WERI-Rb-1 (cell line): ENCODE measurements around the gene CLEC16A.

Experiments
- DNase-seq: peaks from one replicate; pipeline ENCODE4 v3.0.0-alpha.2; 2020
- H3K27ac ChIP-seq: fragments of 250-450 bp; sonication (Bioruptor Pico); 2 replicates; pipeline ENCODE4 v1.5.1; 2020; ENCODE audit warnings: mild to moderate bottlenecking, moderate library complexity
- H3K27me3 ChIP-seq: fragments of 250-450 bp; sonication (Bioruptor Pico); 2 replicates; pipeline ENCODE4 v1.5.1; 2021; ENCODE audit warnings: mild to moderate bottlenecking, low read depth, moderate library complexity; ENCODE audit not compliant: insufficient read depth, severe bottlenecking
- H3K36me3 ChIP-seq: fragments of 250-450 bp; sonication (Bioruptor Pico); 2 replicates; pipeline ENCODE4 v1.5.1; 2020; ENCODE audit warnings: mild to moderate bottlenecking, moderate library complexity
- H3K4me3 ChIP-seq: 2 replicates; pipeline ENCODE4 v1.5.1; 2011; ENCODE audit warnings: low read depth, mild to moderate bottlenecking, control low read depth, low read length
- H3K9me3 ChIP-seq: fragments of 250-450 bp; sonication (Bioruptor Pico); 2 replicates; pipeline ENCODE4 v1.5.1; 2021; ENCODE audit warnings: mild to moderate bottlenecking, moderate library complexity; ENCODE audit not compliant: severe bottlenecking
- CTCF ChIP-seq: IDR thresholded peaks from 2 replicates; pipeline ENCODE4 v1.5.1; 2011; ENCODE audit warnings: low read depth, mild to moderate bottlenecking, control low read depth, inconsistent platforms, low read length

Gene CLEC16A

GRCh38 chr16:11131706-11132105 is 187.3 kb downstream of the CLEC16A start:
- Histone ChIP-seq H3K27me3 (no peaks in the 10 kb centered on the region), H3K36me3 (peaks cover 8% of the 10 kb centered on the region), H3K27ac (no peak overlapping the region), H3K4me3 (no peak overlapping the region), H3K9me3 (no peaks in the 10 kb centered on the region)
- no peak for DNase-seq
- TF ChIP-seq CTCF, result no peak

GRCh38 chr16:11133344-11133943 is 189.1 kb downstream of the CLEC16A start:
- H3K9me3 ChIP-seq, result no peaks in the 10 kb centered on the region
- no peak overlapping the region for H3K27ac ChIP-seq
- no peak for TF ChIP-seq CTCF
- H3K27me3 ChIP-seq, result no peaks in the 10 kb centered on the region
- no peak overlapping the region for H3K4me3 ChIP-seq
- H3K36me3 ChIP-seq, result peaks cover 4% of the 10 kb centered on the region
- no peak for DNase-seq

GRCh38 chr16:11134722-11135463 is 190.5 kb downstream of the CLEC16A start:
- H3K27me3 ChIP-seq, result no peaks in the 10 kb centered on the region
- no peak overlapping the region for H3K4me3 ChIP-seq
- no peak for TF ChIP-seq CTCF
- H3K27ac ChIP-seq, result no peak overlapping the region
- H3K36me3 ChIP-seq, result peaks cover 4% of the 10 kb centered on the region
- H3K9me3 ChIP-seq, result no peaks in the 10 kb centered on the region
- no peak for DNase-seq

GRCh38 chr16:11135464-11135973 is 191.2 kb downstream of the CLEC16A start:
- Histone ChIP-seq H3K4me3 (no peak overlapping the region), H3K9me3 (no peaks in the 10 kb centered on the region), H3K36me3 (no peaks in the 10 kb centered on the region; the same call in 1 of the 2 replicates), H3K27ac (no peak overlapping the region), H3K27me3 (no peaks in the 10 kb centered on the region)
- no peak for TF ChIP-seq CTCF
- DNase-seq, result no peak

- Histone ChIP-seq H3K4me3 (no peak overlapping the region), H3K27ac (no peak overlapping the region), H3K36me3 (no peaks in the 10 kb centered on the region), H3K9me3 (no peaks in the 10 kb centered on the region), H3K27me3 (no peaks in the 10 kb centered on the region)
- no peak for DNase-seq
- no peak for TF ChIP-seq CTCF
Observed at GRCh38 chr16:11136600-11136999, 192.2 kb downstream of the CLEC16A start.
